Measurements from ENCODE around the gene DCAF8. TPM values are rescaled to one million over a fixed set of nuclear protein-coding genes. Genes with fewer than 3 reads are reported as not detected.

Gene DCAF8
- total RNA-seq (2021) (152 and 161 TPM in 2 replicates), Bru-seq, nascent RNA (percentile 91 among the genes with signal in this experiment), BruChase-seq, experiment 1, labeled RNA remaining after a 2-hour chase (percentile 99 among the genes with signal in this experiment), BruChase-seq, experiment 2, labeled RNA remaining after a 6-hour chase (percentile 98 among the genes with signal in this experiment)
- long read RNA-seq, full-length matches to known transcripts: 33 of 95 reads
- long read RNA-seq, partial matches to known transcripts: 16 of 95 reads
- long read RNA-seq, other reads (novel, unspliced or antisense): 46 of 95 reads

- H3K36me3 ChIP-seq (ENCODE audit: low read depth): peaks cover 5% of the 10 kb centered on the region; the same call in 1 of the 2 replicates
- TSS peak; percentile 51 for BruUV-seq (replicated peaks)
- peaks cover 30% of the 10 kb centered on the region for H3F3A ChIP-seq (ENCODE audit: insufficient read depth, low read depth)
- peaks cover 50% of the 10 kb centered on the region for H3K79me2 ChIP-seq (ENCODE audit: low read depth)
- peak within 1 kb of the TSS; percentile 100 for H2AFZ ChIP-seq
- H3K27ac ChIP-seq: peak within 1 kb of the TSS; percentile 84
- ChIA-PET POLR2A (ENCODE audit: unreplicated experiment) (interaction anchor here (0.6 to 1.0 kb wide), 5 partner anchors 12 to 221 kb away, joined by 3 to 8 read pairs (median 5); no protein-coding TSS in a partner anchor), CTCF (interaction anchor here (0.6 to 1.1 kb wide), 2 partner anchors 11 to 29 kb away, joined by 3 to 10 read pairs; no protein-coding TSS in a partner anchor)
- intact Hi-C loops (cut with micrococcal nuclease; ENCODE audit: unreplicated experiment): loop anchor here (1.0 kb wide), 1 partner anchor 23 kb away; the partner anchor contains the start of gene PEX19
- peaks cover 28% of the 10 kb centered on the region for H4K20me1 ChIP-seq (ENCODE audit: insufficient read depth)
- peak within 1 kb of the TSS; percentile 82 for H3K4me3 ChIP-seq
- peak within 1 kb of the TSS; percentile 99 for H3K4me2 ChIP-seq
- TF ChIP-seq CTCF (conservative IDR thresholded peaks at IDR 0.05) (no peak), EZH2 (IDR thresholded peaks at IDR 0.05; ENCODE audit: low read depth) (no peak)
- peaks cover 31% of the 10 kb centered on the region for H3K4me1 ChIP-seq (replicated peaks; ENCODE audit: insufficient read depth)
- DNase-seq: peak; percentile 88 to 95
- no peaks in the 10 kb centered on the region for H3K9me3 ChIP-seq (ENCODE audit: insufficient read depth, low read depth)
- H3K27me3 ChIP-seq (ENCODE audit: insufficient read depth, low read depth): no peaks in the 10 kb centered on the region
- no peaks in the 10 kb centered on the region for H3K9me2 ChIP-seq (ENCODE audit: insufficient read depth)
Observed at GRCh38 chr1:160261893-160262794, at the start of gene DCAF8. TSS of gene DCAF8 (minus strand) at chr1:160262549. CDS start at chr1:160244008, 18,541 bp downstream.

GRCh38 chr1:160309571-160309970, 47.2 kb upstream of the DCAF8 start:
- TF ChIP-seq CTCF (conservative IDR thresholded peaks at IDR 0.05) (no peak), EZH2 (IDR thresholded peaks at IDR 0.05; ENCODE audit: low read depth) (no peak)
- Histone ChIP-seq H3F3A (ENCODE audit: insufficient read depth, low read depth) (no peaks in the 10 kb centered on the region), H3K9me2 (ENCODE audit: insufficient read depth) (no peaks in the 10 kb centered on the region), H3K27me3 (ENCODE audit: insufficient read depth, low read depth) (no peaks in the 10 kb centered on the region), H4K20me1 (ENCODE audit: insufficient read depth) (0 out of 2 replicates have a peak, but pooled peaks cover 4% of the 10 kb centered on the region), H3K79me2 (ENCODE audit: low read depth) (no peaks in the 10 kb centered on the region), H3K9me3 (ENCODE audit: insufficient read depth, low read depth) (no peaks in the 10 kb centered on the region), H3K4me2 (no peak overlapping the region), H3K4me3 (no peak overlapping the region), H3K36me3 (ENCODE audit: low read depth) (peaks cover 50% of the 10 kb centered on the region), H3K4me1 (replicated peaks; ENCODE audit: insufficient read depth) (no peaks in the 10 kb centered on the region), H3K27ac (no peak overlapping the region), H2AFZ (no peak overlapping the region)
- CTCF ChIA-PET: no interaction called here
- DNase-seq: no peak
- intact Hi-C loops (cut with micrococcal nuclease; ENCODE audit: unreplicated experiment): no loop called here
- POLR2A ChIA-PET (ENCODE audit: unreplicated experiment): no interaction called here
- no TSS peak for BruUV-seq (replicated peaks)

- Histone ChIP-seq H3K4me3 (no peak overlapping the region), H3K4me1 (replicated peaks; ENCODE audit: insufficient read depth) (no peaks in the 10 kb centered on the region), H3F3A (ENCODE audit: insufficient read depth, low read depth) (no peaks in the 10 kb centered on the region), H3K36me3 (ENCODE audit: low read depth) (peaks cover 49% of the 10 kb centered on the region), H3K4me2 (no peak overlapping the region), H4K20me1 (ENCODE audit: insufficient read depth) (0 out of 2 replicates have a peak, but pooled peaks cover 4% of the 10 kb centered on the region), H2AFZ (no peak overlapping the region), H3K79me2 (ENCODE audit: low read depth) (no peaks in the 10 kb centered on the region), H3K27ac (no peak overlapping the region), H3K27me3 (ENCODE audit: insufficient read depth, low read depth) (no peaks in the 10 kb centered on the region), H3K9me3 (ENCODE audit: insufficient read depth, low read depth) (no peaks in the 10 kb centered on the region), H3K9me2 (ENCODE audit: insufficient read depth) (no peaks in the 10 kb centered on the region)
- intact Hi-C loops (cut with micrococcal nuclease; ENCODE audit: unreplicated experiment): no loop called here
- TF ChIP-seq EZH2 (IDR thresholded peaks at IDR 0.05; ENCODE audit: low read depth): no peak
- TF ChIP-seq CTCF (conservative IDR thresholded peaks at IDR 0.05): no peak
- no TSS peak for BruUV-seq (replicated peaks)
- ChIA-PET POLR2A (ENCODE audit: unreplicated experiment) (no interaction called here), CTCF (no interaction called here)
- no peak for DNase-seq
Observed at GRCh38 chr1:160309185-160309557, 46.8 kb upstream of the DCAF8 start.

All from PC-9 (cell line).